HG02840 (cell line): ENCODE data around the gene RIMBP2.

ENCODE experiments used
- ATAC-seq: cut with Tn5 transposase; IDR thresholded peaks from one replicate; pipeline ENCODE4 v1.9.1; 2021; ENCODE audit warnings: mild to moderate bottlenecking, moderate library complexity, moderate number of reproducible peaks; ENCODE audit not compliant: unreplicated experiment, low FRiP score

RIMBP2 gene

DNA sequence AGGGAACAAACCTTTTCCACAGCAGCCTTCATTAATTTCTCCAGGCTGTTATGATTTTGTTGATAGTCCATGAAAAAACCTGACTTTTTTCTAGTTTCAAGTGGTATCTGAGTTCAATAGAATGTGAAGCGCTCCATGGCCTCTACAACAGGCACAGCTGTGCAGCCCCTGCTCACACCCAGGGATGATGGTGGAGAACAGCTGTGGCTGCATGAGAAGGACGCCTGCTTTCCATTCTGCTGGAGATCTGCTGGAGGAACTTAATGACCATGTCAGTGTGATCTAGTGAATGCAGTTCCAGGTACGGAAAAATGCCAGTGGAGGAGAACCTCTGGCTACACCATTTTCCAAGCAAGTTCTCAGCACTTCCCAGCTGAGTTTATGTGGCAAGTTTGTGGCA is 297.8 kb downstream of the RIMBP2 start:
- no peak for ATAC-seq

DNA sequence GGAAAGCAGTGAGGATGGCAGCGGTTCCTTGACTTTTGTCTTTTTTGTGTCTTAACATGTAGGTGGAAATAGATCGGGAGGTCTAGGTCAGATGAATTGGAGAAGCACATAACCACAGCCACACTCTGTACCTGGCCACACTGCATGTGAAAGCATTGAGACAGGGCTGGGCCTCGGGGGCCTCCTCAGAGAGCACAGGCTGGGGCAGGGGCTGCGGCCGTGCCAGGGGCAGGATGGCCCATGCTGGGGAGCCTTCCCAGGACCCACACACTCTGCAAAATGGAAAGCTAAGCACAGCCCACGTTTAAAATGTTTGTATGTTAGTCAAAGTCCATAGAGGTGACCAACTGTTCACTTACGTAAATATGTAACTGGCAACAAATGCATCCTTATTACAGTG is 301.7 kb downstream of the RIMBP2 start:
- ATAC-seq = no peak

DNA sequence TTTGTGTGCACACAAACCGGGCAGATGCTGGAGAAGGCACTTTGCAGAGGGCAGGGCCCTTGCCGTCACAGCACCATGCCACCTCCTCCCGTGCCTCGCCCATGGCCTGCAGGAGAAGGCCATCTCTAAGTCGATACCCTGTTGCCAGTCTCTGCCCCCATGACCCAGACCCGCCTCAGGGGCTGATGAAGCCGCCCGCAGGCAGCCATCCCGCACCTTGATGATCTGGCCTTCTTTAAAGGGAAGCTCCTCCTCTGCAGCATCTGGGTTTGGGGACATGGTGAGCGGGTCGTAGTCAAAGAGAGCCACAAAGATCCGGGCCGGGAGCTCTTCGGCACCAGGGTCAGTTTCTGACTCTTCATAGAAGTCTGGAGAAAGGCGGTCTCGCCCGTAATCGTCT is 302.2 kb downstream of the RIMBP2 start:
- ATAC-seq = no peak

DNA sequence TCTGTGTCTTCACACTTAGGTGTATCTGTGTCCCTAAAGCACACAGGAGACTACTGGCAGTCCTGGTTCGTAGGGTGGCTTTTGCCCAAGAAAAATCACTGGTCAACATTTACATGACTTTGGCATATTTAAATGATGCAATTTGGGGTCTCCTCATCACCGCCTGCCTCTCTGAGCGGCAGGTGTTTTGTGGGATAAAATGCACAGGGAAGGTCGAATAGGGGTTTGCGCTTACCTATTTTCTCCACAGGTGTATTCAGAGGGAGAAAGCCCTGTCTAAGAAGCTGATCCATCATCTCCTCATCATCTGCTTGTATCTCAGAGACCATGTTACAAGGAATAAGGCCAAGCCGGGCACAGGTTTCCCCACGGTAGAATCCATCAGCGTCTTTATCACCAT is 303.7 kb downstream of the RIMBP2 start:
- ATAC-seq = no peak

- ATAC-seq = no peak
Observed at GRCh38 chr12:130405332-130405731, 310.8 kb downstream of the RIMBP2 start.

- ATAC-seq = no peak
Observed at GRCh38 chr12:130401703-130402102, 314.4 kb downstream of the RIMBP2 start.

- ATAC-seq = no peak
Observed at GRCh38 chr12:130398100-130398848, 317.8 kb downstream of the RIMBP2 start.

GRCh38 chr12:130396667-130397066 is 319.4 kb downstream of the RIMBP2 start:
- no peak for ATAC-seq

DNA sequence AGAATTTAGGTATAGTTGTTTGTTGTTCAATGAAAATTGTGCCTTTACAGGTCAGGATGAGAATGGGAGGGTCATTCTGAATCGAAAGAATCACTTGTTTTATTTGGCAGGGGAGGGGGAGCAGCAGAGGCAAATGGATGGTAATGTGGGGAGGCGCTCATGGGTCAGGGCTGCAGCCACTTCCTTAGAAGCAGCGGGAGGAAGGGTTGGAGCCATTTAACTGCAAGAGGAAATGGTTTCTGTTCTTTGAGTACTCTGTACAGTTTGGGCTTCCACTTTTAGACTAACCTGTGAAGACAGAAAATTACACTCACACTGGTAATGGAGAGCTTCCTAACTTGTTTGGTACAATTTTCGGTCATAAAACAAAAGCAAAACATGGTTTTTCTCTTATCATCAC is 321.2 kb downstream of the RIMBP2 start:
- ATAC-seq = no peak

GRCh38 chr12:130391186-130391585 is 324.9 kb downstream of the RIMBP2 start:
- no peak for ATAC-seq

DNA sequence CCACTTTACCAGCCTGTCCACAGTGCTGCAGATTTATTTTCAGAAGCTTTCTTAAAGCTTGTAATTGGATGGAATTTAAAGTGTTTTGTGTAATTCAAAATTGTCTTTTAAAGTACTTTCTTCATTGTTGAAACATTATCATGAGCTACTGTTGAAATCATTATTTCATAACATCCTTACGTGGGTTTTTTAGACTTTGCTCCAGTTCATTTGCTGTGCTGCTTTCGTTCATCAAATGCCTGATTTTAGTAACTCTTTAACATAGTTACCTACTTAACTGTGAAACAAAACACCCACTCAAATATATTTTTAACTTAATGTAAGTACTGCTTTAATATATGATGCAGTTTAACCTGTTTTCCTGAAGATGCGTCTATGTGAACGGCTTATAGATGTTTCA is 330.9 kb downstream of the RIMBP2 start:
- no peak for ATAC-seq

- ATAC-seq = no peak
Observed at GRCh38 chr12:130384234-130384633, 331.9 kb downstream of the RIMBP2 start.

- ATAC-seq = no peak
Observed at GRCh38 chr12:130382818-130383217, 333.3 kb downstream of the RIMBP2 start.

GRCh38 chr12:130375296-130376287 is 340.5 kb downstream of the RIMBP2 start:
- no peak for ATAC-seq

- ATAC-seq = no peak
Observed at GRCh38 chr12:130374083-130374482, 342.0 kb downstream of the RIMBP2 start.

DNA sequence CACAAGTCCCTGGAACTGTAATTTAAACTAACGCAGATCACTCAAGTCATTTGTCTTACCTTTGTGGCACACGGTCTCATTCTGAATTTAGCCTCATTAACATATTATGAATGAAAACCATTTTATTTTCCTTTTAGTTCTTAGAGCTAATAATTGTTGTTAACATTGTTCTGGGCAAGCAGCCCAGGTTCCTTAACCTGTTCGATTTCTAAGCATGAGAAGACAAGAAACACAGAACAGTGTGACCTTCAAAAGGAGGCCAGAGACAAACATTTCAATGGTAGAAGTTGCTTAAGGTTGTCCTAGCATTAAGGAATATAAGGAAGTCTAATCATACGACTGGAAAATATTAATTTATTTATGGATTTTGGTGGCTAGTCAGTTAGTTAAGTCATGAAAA is 343.2 kb downstream of the RIMBP2 start:
- no peak for ATAC-seq

- no peak for ATAC-seq
Observed at GRCh38 chr12:130371296-130371695, 344.8 kb downstream of the RIMBP2 start.

DNA sequence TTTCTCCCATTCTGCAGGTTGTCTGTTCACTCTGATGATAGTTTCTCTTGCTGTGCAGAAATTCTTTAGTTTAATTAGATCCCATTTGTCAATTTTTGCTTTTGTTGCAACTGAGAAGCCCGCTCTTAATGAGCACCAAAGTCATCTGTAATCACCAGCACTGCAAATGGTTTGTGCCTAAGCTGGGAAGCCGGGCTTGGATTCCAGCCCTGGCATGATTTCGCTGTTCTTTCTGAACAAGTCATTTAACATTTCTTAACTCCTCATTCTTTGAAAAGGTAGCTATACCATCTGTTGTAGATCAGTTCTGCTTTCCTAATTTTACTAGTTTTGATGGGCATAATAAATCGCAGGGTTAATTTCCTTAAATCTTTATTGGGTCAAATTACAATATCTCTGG is 346.3 kb downstream of the RIMBP2 start:
- ATAC-seq = no peak

DNA sequence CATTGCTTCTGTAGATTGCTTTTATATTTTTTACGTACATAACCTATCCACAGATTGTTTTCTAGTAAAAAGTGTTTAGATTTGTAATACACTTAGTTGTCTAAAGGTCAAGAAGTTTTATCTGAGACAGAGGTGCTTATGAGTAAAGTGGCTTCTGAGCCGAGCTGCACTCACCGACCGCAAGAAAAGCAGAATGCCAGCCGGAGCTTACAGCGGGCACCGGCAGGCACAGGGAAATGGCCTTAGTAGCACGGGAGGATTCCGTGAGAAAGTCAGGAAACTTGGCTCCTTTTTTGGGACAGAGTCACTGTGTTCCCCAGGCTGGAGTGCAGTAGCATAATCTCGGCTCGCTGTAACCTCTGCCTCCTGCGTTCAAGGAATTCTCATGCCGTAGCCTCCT is 348.6 kb downstream of the RIMBP2 start:
- ATAC-seq = no peak

DNA sequence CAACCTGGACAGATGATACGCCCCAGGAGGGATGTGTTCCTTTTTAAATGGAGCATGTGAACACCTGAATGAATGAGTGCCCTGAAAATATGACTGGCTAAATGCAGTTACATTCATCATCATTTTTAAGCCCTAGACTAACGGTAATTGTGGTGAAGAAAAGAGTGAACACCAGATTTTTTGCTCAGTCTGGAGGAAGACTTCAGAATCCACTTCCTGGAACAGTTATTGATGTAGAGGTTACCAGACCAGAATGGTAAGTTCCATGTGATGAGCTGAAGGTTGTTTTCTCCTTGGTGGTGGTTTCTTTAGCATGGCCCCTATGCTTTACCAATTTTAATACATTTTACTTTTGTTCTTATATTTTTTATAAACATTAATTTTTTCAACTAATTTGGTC is 349.1 kb downstream of the RIMBP2 start:
- ATAC-seq = no peak

DNA sequence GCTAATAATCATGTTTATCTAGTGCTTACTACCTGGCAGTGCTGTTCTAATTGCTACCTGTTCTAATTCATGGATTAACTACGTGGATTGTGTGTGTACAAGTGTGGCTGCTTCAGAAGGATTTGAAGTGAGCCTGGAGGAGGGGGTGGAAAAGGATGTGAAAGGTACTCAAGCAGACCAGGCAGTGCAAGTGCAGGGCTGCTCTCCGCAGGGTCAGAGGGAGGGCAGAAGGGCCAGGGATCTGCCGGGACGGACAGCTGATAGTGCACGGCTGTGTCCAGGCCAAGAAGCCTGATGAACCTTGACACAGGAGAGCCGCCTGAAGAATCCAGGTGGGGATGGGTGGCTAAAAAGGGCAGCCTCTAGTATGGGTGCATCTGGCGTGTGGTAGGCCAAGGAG is 349.9 kb downstream of the RIMBP2 start:
- ATAC-seq = no peak

DNA sequence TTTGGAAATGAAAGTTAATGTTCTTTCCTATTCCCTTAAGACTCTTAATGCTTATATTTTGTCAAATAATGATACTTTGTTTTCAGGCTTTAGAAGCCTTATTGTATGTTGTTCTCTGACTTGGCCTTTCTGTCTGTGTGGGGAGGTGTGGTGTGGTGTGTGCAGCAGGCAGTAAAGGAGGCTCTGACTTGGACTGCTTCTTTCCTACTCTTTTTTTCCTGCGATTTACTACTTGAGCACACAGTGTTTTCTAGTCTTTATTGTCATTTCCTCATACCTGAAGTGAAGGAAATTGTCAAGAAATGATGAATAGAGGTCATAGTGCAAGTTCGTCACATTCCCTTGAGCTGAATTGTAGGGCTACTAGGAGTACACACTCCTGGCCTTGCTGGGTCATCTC is 351.5 kb downstream of the RIMBP2 start:
- no peak for ATAC-seq
